GM12891 (cell line): ENCODE measurements around the gene CNTN4.

Source experiments
- PAX5 ChIP-seq: IDR thresholded peaks from 2 replicates; pipeline ENCODE4 v1.6.1; 2011; ENCODE audit warnings: low read length, moderate library complexity, mild to moderate bottlenecking; ENCODE audit not compliant: insufficient read depth, severe bottlenecking
- POLR2A ChIP-seq: IDR thresholded peaks from 2 replicates; pipeline ENCODE4 v1.6.1; 2011; ENCODE audit warnings: low read depth, low read length, control low read depth
- POLR2AphosphoS5 ChIP-seq: IDR thresholded peaks from 2 replicates; pipeline ENCODE4 v1.6.1; 2011; ENCODE audit warnings: low read depth, low read length, control low read depth
- POU2F2 ChIP-seq: IDR thresholded peaks from 2 replicates; pipeline ENCODE4 v1.6.1; 2011; ENCODE audit warnings: low read depth, mild to moderate bottlenecking, control low read depth, low read length, moderate library complexity
- TAF1 ChIP-seq: IDR thresholded peaks from 2 replicates; pipeline ENCODE4 v1.6.1; 2011; ENCODE audit warnings: low read depth, low read length, control low read depth

GRCh38 chr3:2356298-2356950 is 257.8 kb downstream of the CNTN4 start:
- no peak for TF ChIP-seq POLR2A
- no peak for TF ChIP-seq POLR2AphosphoS5
- no peak for TF ChIP-seq TAF1
- TF ChIP-seq PAX5 = no peak
- no peak for TF ChIP-seq POU2F2
